ENCODE results near the gene PRICKLE4.

The PRICKLE4 gene

GRCh38 chr6:41768545-41769308 lies 11.9 kb upstream of the PRICKLE4 start:
- FAIRE-seq (no peak), DNase-seq (ENCODE audit: insufficient read length, low spot score) (no peak)

GRCh38 chr6:41769376-41769775 lies 11.2 kb upstream of the PRICKLE4 start:
- FAIRE-seq (no peak), DNase-seq (ENCODE audit: insufficient read length, low spot score) (no peak)

GRCh38 chr6:41770381-41771057 lies 10.1 kb upstream of the PRICKLE4 start:
- DNase-seq (ENCODE audit: insufficient read length, low spot score) (no peak), FAIRE-seq (no peak)

- DNase-seq (ENCODE audit: insufficient read length, low spot score), result no peak
- FAIRE-seq, result no peak
Observed at GRCh38 chr6:41771058-41771983, 9.3 kb upstream of the PRICKLE4 start.

GRCh38 chr6:41774841-41775240 lies 5.7 kb upstream of the PRICKLE4 start:
- FAIRE-seq, result no peak

GRCh38 chr6:41775293-41775882 lies 5.2 kb upstream of the PRICKLE4 start:
- no peak for DNase-seq (ENCODE audit: insufficient read length, low spot score)
- no peak for FAIRE-seq

More at GRCh38 chr6:41774841-41775240, 5.7 kb upstream of the PRICKLE4 start:
- DNase-seq (ENCODE audit: insufficient read length, low spot score), result no peak

- FAIRE-seq (no peak), DNase-seq (ENCODE audit: insufficient read length, low spot score) (no peak)
Observed at GRCh38 chr6:41777551-41778285, 2.9 kb upstream of the PRICKLE4 start.

- FAIRE-seq, result peak; percentile 33
Observed at GRCh38 chr6:41778895-41779294, 1.7 kb upstream of the PRICKLE4 start.

GRCh38 chr6:41779336-41779735 lies 1.2 kb upstream of the PRICKLE4 start:
- no peak for FAIRE-seq
- no peak for DNase-seq (ENCODE audit: insufficient read length, low spot score)

More at GRCh38 chr6:41778895-41779294, 1.7 kb upstream of the PRICKLE4 start:
- DNase-seq (ENCODE audit: insufficient read length, low spot score), result no peak

- peak; percentile 91 for DNase-seq (ENCODE audit: insufficient read length, low spot score)
- peak; percentile 95 for FAIRE-seq
Observed at GRCh38 chr6:41779788-41780550, 613 bp upstream of the PRICKLE4 start, which contains the start of gene FRS3. FRS3 (minus strand) TSS chr6:41779900; CDS start chr6:41776987, 2,913 bp downstream.

GRCh38 chr6:41781366-41781730 lies 766 bp downstream of the PRICKLE4 start:
- FAIRE-seq, result peak; percentile 40
- DNase-seq (ENCODE audit: insufficient read length, low spot score), result no peak

- no peak for DNase-seq (ENCODE audit: insufficient read length, low spot score)
- no peak for FAIRE-seq
Observed at GRCh38 chr6:41783106-41783780, 2.7 kb downstream of the PRICKLE4 start.

- FAIRE-seq (no peak), DNase-seq (ENCODE audit: insufficient read length, low spot score) (no peak)
Observed at GRCh38 chr6:41784581-41785171, 4.1 kb downstream of the PRICKLE4 start.

- FAIRE-seq, result no peak
- no peak for DNase-seq (ENCODE audit: insufficient read length, low spot score)
Observed at GRCh38 chr6:41785254-41785653, 4.7 kb downstream of the PRICKLE4 start.

- FAIRE-seq, result no peak
- no peak for DNase-seq (ENCODE audit: insufficient read length, low spot score)
Observed at GRCh38 chr6:41785689-41786450, 5.3 kb downstream of the PRICKLE4 start.

GRCh38 chr6:41786451-41787218 lies 6.1 kb downstream of the PRICKLE4 start:
- peak; percentile 82 for DNase-seq (ENCODE audit: insufficient read length, low spot score)
- FAIRE-seq, result no peak

Measured in HTR-8/SVneo (cell line).